GM18867 (cell line): ENCODE data around the gene CCT2.
A peak's percentile ranks its signal among the peaks of the same experiment; 100 is the strongest.
"Not testable (repeated sequence)": the region's sequence is repeated elsewhere in the genome, so short reads cannot be mapped to it uniquely, and the experiment has no call there.

Experiments used
- ATAC-seq: cut with Tn5 transposase; IDR thresholded peaks from one replicate; pipeline ENCODE4 v1.9.1; 2021; ENCODE audit warnings: mild to moderate bottlenecking, moderate library complexity; ENCODE audit not compliant: unreplicated experiment

Gene CCT2

DNA sequence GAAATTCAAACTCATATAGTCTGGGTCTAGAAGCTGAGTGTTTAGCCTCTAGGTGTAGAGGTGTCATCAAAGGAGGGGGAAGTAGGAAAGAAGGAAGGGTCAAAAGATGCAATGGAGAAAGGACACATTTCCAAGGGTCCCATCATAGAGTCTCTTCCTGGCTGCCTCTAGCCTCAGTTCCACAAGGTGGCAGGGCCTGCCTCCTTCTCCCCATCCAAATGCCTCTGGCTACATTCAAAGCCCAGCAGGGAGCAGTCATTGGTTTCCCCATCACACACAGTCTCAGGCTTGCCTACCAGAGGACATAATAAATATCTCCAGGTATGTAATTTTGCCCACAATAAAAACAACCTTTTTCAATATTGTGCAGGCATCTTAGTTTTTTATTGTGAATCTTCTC lies 2.1 kb upstream of the CCT2 start:
- no peak for ATAC-seq

- ATAC-seq = no peak
Observed at GRCh38 chr12:69588527-69588926, 3.3 kb downstream of the CCT2 start.

GRCh38 chr12:69589082-69589481 lies 3.8 kb downstream of the CCT2 start:
- no peak for ATAC-seq

- ATAC-seq = no peak
Observed at GRCh38 chr12:69595689-69596088, 10.4 kb downstream of the CCT2 start.

- no peak for ATAC-seq
Observed at GRCh38 chr12:69598174-69598753, 13.0 kb downstream of the CCT2 start.

DNA sequence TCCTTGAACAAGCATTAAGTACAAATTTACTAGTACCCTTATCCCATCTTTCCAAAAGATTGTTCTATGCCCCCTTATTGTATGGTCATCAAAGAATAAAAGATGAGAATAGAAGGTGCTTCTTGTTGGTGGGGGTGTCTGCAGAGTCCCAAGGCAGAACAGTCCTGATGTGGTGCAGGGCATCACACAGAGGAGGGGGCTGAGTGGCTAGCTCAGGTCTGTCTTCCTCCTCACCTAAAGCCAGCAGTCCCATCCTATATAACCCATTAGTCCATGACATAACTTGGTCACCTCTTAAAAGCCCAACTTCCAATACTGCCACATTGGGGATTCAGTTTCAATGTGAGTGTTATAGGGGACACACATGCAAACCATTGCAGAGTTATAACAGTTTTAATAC lies 15.5 kb downstream of the CCT2 start:
- no peak for ATAC-seq

DNA sequence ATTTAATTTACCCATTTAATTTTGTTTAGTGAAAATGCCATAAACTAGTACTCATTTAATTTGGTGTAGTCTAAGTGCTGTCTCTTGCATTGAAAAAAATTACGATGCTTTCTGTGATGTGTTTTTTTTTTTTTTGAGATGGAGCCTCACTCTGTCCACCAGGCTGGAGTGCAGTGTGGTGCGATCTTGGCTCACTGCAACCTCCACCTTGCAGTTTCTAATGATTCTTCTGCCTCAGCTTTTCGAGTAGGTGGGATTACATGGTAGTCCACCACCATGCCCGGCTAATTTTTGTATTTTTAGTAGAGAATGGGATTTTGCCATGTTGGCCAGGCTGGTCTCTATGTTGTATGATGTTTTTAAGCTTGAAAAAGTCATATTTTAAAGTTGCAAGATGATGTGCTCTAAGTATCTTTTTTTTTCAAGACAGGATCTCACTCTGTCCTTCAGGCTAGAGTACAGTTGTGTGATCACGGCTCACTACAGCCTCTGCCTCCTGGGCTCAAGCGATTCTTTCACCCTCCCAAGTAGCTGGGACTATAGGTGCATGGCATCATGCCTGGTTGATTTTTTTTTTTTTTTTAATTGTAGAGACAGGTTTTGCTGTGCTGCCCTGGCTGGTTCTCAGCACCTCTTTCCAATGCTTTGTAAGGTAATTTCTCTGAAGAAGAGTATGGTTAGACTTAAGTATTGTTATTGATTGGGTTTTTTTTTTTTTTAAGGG lies 16.9 kb downstream of the CCT2 start:
- no peak for ATAC-seq

GRCh38 chr12:69602954-69603353 lies 17.7 kb downstream of the CCT2 start:
- ATAC-seq = no peak

- ATAC-seq = not testable (repeated sequence)
Observed at GRCh38 chr12:69603556-69603955, 18.3 kb downstream of the CCT2 start.

DNA sequence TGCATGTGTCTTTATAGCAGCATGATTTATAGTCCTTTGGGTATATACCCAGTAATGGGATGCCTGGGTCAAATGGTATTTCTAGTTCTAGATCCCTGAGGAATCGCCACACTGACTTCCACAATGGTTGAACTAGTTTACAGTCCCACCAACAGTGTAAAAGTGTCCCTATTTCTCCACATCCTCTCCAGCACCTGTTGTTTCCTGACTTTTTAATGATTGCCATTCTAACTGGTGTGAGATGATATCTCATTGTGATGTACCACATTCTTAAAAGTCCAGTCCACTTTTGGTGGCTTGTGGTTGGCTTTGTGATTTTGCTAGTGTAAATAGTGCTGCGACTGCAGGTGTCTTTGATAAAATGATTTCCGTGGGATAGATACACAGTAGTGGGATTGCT lies 19.0 kb downstream of the CCT2 start:
- ATAC-seq = not testable (repeated sequence)

DNA sequence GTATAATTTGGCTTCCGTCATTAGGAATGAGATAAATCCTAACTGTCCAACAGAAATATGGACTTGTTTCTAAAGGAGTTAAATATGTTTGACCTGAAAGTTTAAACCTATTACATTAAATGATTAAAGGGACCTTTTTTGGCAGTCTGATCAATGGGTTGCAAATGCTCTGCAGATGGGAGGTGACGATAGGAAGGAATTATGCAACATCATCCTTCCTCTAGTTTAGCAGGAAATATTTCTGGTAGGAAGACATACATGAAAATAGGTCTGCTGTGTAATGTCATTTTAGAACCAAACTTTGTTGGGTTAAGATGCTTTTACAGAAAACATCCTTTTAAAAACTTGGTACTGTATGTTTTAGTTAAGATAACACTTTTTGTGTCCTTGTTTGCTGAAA lies 22.9 kb downstream of the CCT2 start:
- ATAC-seq = no peak

- no peak for ATAC-seq
Observed at GRCh38 chr12:69610126-69610525, 24.9 kb downstream of the CCT2 start.

DNA sequence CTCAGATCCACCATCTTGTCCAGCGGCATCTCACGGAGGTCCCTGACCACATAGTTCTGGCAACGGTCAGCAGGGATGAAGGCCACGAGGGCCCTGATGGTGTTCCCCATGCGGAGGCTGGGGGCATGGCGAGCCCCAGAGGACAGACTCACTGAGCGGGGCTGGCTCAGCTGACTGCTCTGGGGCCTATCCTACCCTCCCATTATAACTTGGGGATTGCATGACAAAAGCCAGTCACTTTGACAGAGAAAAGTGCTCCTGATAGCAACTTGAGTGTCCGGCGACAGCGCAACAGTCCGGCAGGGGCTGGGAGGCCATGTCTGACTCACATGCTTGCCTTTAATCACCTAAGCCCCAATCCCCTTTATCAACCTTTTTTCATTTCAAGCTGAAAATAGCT lies 25.5 kb downstream of the CCT2 start, which contains the start of gene LRRC10:
LRRC10 (minus strand) TSS at position 179 of the 400 bp plus-strand sequence; CDS start at position 110, 69 bp downstream.
- no peak for ATAC-seq

DNA sequence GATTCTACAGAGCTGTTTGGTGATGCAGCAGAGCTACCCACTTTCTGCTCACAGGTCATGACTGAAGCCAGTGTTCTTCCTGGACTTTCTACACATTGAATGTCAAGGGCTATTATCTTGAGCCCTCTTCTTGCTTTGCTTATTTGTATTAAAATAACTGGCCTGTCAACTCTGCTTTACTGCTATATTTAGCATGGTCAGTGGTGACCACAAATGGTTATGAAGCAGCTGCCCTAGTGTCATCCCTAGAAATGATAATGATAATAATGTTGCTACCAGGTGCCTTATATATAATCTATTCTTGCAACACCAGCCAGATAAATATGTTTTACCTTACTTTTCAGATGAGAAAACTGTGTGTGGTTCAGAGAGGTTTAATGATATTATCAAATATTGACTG lies 28.1 kb downstream of the CCT2 start:
- ATAC-seq = no peak

- ATAC-seq = no peak
Observed at GRCh38 chr12:69616025-69616424, 30.8 kb downstream of the CCT2 start.

DNA sequence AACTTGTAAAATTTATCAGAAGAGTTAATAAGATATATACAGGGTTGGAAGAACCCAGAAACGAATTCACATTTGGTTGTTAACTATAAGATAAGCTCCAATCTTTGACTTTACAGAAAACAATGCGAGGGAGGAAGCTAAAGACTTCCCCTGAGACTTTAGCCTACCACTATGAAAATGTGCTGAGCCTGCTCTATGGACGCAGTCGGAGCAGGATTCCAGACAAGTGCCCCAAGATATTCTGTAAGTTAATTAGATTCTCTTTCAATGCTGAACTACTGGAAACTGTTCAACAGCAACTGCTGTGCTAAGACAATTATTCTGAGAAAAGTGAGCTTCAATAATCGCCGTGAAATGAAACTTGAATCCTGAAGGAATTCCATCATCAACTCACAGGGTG lies 33.8 kb downstream of the CCT2 start:
- ATAC-seq = no peak

DNA sequence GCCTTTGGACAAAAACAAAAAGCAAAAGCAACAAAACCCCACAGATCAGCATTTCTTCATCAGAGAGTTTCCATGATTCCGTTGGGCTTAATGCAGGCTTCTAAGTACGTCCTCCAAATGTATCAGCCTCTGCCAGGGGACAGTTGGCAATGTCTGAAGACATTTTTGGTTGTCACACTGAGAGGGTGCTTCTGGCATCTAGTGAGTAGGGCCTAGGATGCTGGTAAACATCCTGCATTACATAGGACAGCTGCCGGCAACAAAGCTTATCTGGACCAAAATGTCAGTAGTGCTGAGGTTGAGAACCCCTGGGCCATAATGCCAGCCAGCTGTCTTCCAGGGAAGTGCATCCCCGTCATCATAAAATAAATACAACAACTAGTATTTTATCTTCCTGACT lies 34.8 kb downstream of the CCT2 start:
- no peak for ATAC-seq

DNA sequence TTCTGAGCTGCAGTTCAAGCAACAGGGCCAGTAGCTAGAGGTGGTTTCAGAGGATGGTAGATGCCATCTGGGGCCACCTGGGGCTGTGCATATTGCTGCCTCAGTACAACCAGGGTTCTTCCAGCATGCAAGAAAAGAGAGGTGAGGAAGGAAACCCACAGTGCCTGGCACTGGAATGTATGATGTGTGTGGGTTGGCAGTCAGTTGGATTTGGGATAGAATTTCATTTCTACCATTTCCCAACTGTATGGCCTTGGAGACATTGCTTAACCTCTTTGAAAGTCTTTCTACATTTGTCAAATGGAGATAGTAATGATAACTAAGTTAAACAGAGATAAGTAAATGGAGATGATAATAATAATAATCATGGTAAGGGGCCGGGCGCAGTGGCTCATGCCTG lies 35.7 kb downstream of the CCT2 start:
- ATAC-seq = no peak

DNA sequence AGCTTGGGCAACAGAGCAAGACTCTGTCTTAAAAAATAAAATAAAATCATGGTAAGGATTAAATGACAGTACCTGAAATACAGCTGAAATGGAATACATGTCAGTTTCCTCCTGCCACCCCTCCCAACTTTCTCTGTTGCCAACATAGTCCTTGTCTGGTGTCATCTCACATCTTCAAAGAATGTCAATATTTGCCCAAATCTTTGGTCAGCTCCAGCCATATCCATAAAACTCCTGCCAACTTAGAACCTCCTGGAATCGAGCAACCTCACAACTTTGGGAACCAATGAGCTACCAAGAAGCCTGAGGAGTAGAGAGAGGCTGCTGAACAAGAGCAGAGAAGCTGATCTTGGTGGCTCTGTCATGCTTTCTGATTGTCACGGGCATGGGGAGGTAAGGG lies 36.3 kb downstream of the CCT2 start:
- ATAC-seq = no peak

GRCh38 chr12:69623970-69624369 lies 38.7 kb downstream of the CCT2 start:
- no peak for ATAC-seq

DNA sequence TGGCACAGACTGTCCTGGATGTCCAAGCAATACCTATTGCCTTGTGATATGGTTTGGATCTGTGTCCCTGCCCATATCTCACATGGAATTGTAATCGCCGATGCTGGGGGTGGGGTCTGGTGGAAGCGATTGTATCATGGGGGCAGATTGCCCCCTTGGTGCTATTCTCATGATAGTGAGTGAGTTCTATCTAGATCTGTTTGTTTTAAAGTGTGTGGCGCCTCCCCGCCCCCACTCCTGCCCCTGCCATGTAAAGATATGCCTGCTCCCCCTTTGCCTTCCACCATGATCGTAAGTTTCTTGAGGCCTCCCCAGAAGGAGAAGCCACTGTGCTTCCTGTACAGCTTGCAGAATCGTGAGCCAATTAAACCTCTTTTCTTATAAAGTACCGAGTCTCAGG lies 42.2 kb downstream of the CCT2 start:
- no peak for ATAC-seq

DNA sequence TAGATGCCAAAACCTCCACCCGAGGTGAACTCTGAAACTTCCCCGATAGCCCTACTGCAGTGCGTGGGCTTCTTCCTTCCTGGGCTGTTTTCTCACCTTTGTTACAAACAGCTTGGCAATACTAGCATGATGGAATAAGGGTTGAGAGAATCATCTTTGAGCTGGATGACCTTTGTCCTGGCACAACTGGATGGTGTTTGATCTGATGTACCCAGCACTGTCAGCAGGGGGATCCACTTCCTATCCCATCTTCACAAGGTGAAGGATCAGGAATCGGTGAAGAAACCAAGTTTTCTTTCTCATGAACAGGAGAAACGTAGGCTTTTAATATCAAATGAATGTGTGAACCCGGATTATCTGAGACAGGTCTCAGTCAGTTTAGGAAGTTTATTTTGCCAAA lies 44.9 kb downstream of the CCT2 start:
- no peak for ATAC-seq

GRCh38 chr12:69633061-69633460 lies 47.8 kb downstream of the CCT2 start:
- ATAC-seq = peak; percentile 49
